Effector memory CD4-positive, alpha-beta T cell (primary cell): Measurements from ENCODE around the gene ANXA7.
"Not testable (repeated sequence)": the region's sequence is repeated elsewhere in the genome, so short reads cannot be mapped to it uniquely, and the experiment has no call there.

Experiments used
- DNase-seq, 3 donors: peaks; one replicate each; pipeline ENCODE4 v3.0.0-alpha.2; 2020
- H3K27ac ChIP-seq: 2 replicates; pipeline ENCODE4 v1.7.0; 2013; ENCODE audit warnings: mild to moderate bottlenecking, low read length, moderate library complexity; ENCODE audit not compliant: insufficient read depth, poor library complexity, severe bottlenecking
- H3K27me3 ChIP-seq: replicated peaks from 2 replicates; pipeline ENCODE4 v1.7.0; 2013; ENCODE audit warnings: mild to moderate bottlenecking, low read length; ENCODE audit not compliant: insufficient read depth, control insufficient read depth, poor library complexity, severe bottlenecking
- H3K36me3 ChIP-seq: 2 replicates; pipeline ENCODE4 v1.7.0; 2013; ENCODE audit warnings: mild to moderate bottlenecking, low read length, moderate library complexity; ENCODE audit not compliant: control insufficient read depth, insufficient read depth
- H3K4me1 ChIP-seq: 2 replicates; pipeline ENCODE4 v1.7.0; 2013; ENCODE audit warnings: low read length, mild to moderate bottlenecking; ENCODE audit not compliant: control insufficient read depth, insufficient read depth, poor library complexity, severe bottlenecking
- H3K4me3 ChIP-seq: 2 replicates; pipeline ENCODE4 v1.7.0; 2013; ENCODE audit warnings: low read length, low read depth, mild to moderate bottlenecking; ENCODE audit not compliant: insufficient read depth, poor library complexity, severe bottlenecking
- H3K9me3 ChIP-seq: 2 replicates; pipeline ENCODE4 v1.7.0; 2013; ENCODE audit warnings: mild to moderate bottlenecking, low read length, moderate library complexity; ENCODE audit not compliant: control insufficient read depth

ANXA7 gene

GRCh38 chr10:73357166-73357565, 56.7 kb downstream of the ANXA7 start:
- no peaks in the 10 kb centered on the region for H3K36me3 ChIP-seq
- H3K27me3 ChIP-seq = no peaks in the 10 kb centered on the region
- no peak overlapping the region for H3K27ac ChIP-seq
- H3K4me3 ChIP-seq = no peak overlapping the region
- peaks cover 7% of the 10 kb centered on the region for H3K4me1 ChIP-seq
- DNase-seq = no peak
- H3K9me3 ChIP-seq = no peaks in the 10 kb centered on the region

DNA sequence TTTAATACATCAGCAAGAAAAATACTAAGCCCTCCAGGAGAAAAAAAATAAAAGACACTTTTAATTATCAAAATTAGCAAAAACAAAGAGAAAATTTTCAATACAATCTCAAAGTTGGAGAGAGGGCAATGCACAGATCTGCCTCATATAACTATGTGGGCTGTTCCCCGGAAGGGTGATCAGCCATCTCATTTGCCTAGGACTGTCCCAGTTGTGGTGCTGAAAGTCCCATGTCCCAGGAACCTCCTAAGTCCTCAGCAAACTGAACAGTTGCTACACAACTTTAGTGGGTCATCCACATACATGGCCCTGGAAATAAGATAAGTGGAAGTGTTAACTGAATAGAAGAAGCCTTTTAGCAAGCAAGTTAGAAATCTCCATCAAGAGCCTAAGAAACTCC, 69.6 kb downstream of the ANXA7 start:
- Histone ChIP-seq H3K36me3 (no peaks in the 10 kb centered on the region), H3K4me1 (no peaks in the 10 kb centered on the region), H3K27ac (no peak overlapping the region), H3K9me3 (no peaks in the 10 kb centered on the region), H3K27me3 (no peaks in the 10 kb centered on the region), H3K4me3 (no peak overlapping the region)
- no peak for DNase-seq

GRCh38 chr10:73340121-73340520, 73.7 kb downstream of the ANXA7 start:
- Histone ChIP-seq H3K27ac (no peak overlapping the region), H3K27me3 (no peaks in the 10 kb centered on the region), H3K9me3 (no peaks in the 10 kb centered on the region), H3K36me3 (no peaks in the 10 kb centered on the region), H3K4me1 (no peaks in the 10 kb centered on the region), H3K4me3 (no peak overlapping the region)
- DNase-seq = no peak

- Histone ChIP-seq H3K9me3 (no peaks in the 10 kb centered on the region), H3K36me3 (no peaks in the 10 kb centered on the region), H3K27me3 (no peaks in the 10 kb centered on the region), H3K4me1 (no peaks in the 10 kb centered on the region), H3K27ac (no peak overlapping the region), H3K4me3 (no peak overlapping the region)
- DNase-seq = no peak
Observed at GRCh38 chr10:73339436-73339835, 74.4 kb downstream of the ANXA7 start.

- Histone ChIP-seq H3K4me3 (no peak overlapping the region), H3K9me3 (no peaks in the 10 kb centered on the region), H3K27me3 (no peaks in the 10 kb centered on the region), H3K4me1 (no peaks in the 10 kb centered on the region), H3K27ac (no peak overlapping the region), H3K36me3 (no peaks in the 10 kb centered on the region)
- DNase-seq = no peak
Observed at GRCh38 chr10:73338801-73339368, 75.0 kb downstream of the ANXA7 start.

- H3K9me3 ChIP-seq = no peaks in the 10 kb centered on the region
- H3K27ac ChIP-seq = no peak overlapping the region
- H3K27me3 ChIP-seq = no peaks in the 10 kb centered on the region
- no peak for DNase-seq
- no peaks in the 10 kb centered on the region for H3K4me1 ChIP-seq
- no peaks in the 10 kb centered on the region for H3K36me3 ChIP-seq
- no peak overlapping the region for H3K4me3 ChIP-seq
Observed at GRCh38 chr10:73333202-73333601, 80.7 kb downstream of the ANXA7 start.

- Histone ChIP-seq H3K9me3 (no peaks in the 10 kb centered on the region), H3K27me3 (no peaks in the 10 kb centered on the region), H3K27ac (no peak overlapping the region), H3K4me3 (no peak overlapping the region), H3K4me1 (no peaks in the 10 kb centered on the region), H3K36me3 (no peaks in the 10 kb centered on the region)
- no peak for DNase-seq
Observed at GRCh38 chr10:73332379-73332778, 81.5 kb downstream of the ANXA7 start.

- not testable (repeated sequence) for H3K9me3 ChIP-seq, H3K27ac ChIP-seq, H3K4me3 ChIP-seq, DNase-seq, H3K36me3 ChIP-seq, H3K27me3 ChIP-seq, H3K4me1 ChIP-seq
Observed at GRCh38 chr10:73328523-73328922, 85.3 kb downstream of the ANXA7 start.

- H3K36me3 ChIP-seq, H3K4me1 ChIP-seq, H3K27ac ChIP-seq, H3K4me3 ChIP-seq, DNase-seq, H3K9me3 ChIP-seq, H3K27me3 ChIP-seq: not testable (repeated sequence)
Observed at GRCh38 chr10:73325290-73325689, 88.6 kb downstream of the ANXA7 start.
